ENCODE results near the gene RNF213. TPM values are rescaled to one million over a fixed set of nuclear protein-coding genes. Genes with fewer than 3 reads are reported as not detected.

RNF213 gene
- total and polyA plus RNA-seq, 2 of the 8 experiments (the other 6 are each of a cell fraction or from before 2014, with no cell fraction given), result 33.8 to 62.8 TPM

DNA sequence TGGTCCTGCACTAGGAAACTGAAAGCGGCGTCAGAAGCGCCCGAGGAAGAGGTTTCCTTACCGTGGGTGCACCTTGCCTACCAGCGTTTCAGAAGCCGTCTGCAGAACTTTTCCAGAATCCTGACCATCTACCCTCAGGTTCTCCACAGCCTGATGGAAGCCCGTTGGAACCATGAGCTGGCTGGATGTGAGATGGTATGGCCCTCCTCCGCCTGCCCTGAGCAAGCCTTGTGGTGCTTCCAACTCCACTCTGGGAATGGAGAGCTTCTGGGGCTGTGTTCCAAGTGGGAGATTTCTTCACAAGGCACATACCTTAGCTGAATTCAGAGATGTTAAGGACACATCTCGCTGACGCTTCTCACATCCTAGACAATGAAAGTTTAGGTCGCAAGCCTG lies 102.5 kb downstream of the RNF213 start (continued):
- TF ChIP-seq, protein P1, sequence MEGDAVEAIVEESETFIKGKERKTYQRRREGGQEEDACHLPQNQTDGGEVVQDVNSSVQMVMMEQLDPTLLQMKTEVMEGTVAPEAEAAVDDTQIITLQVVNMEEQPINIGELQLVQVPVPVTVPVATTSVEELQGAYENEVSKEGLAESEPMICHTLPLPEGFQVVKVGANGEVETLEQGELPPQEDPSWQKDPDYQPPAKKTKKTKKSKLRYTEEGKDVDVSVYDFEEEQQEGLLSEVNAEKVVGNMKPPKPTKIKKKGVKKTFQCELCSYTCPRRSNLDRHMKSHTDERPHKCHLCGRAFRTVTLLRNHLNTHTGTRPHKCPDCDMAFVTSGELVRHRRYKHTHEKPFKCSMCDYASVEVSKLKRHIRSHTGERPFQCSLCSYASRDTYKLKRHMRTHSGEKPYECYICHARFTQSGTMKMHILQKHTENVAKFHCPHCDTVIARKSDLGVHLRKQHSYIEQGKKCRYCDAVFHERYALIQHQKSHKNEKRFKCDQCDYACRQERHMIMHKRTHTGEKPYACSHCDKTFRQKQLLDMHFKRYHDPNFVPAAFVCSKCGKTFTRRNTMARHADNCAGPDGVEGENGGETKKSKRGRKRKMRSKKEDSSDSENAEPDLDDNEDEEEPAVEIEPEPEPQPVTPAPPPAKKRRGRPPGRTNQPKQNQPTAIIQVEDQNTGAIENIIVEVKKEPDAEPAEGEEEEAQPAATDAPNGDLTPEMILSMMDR (IDR thresholded peaks at IDR 0.05; ENCODE audit: control extremely low read depth in 1 of 3, insufficient read depth in 1 of 3, low read depth in 1 of 3, low read length in 3 of 3), result no peak
- TF ChIP-seq EP300 (IDR thresholded peaks at IDR 0.05; ENCODE audit: borderline replicate concordance in 1 of 2, low read depth in 2 of 2, low read length in 2 of 2) (no peak), SIX5 (IDR thresholded peaks at IDR 0.05; ENCODE audit: low read depth, low read length) (no peak), BCL11A (IDR thresholded peaks at IDR 0.05; ENCODE audit: low read depth in 2 of 2, low read length in 2 of 2) (no peak), TAF7 (optimal IDR thresholded peaks at IDR 0.05; ENCODE audit: borderline replicate concordance, low read depth, low read length) (no peak)

All from H1 (cell line).